Natural killer cell (primary cell): ENCODE results near the gene CNOT3. TPM values are rescaled to one million over a fixed set of nuclear protein-coding genes. Genes with fewer than 3 reads are reported as not detected.
A peak's percentile ranks its signal among the peaks of the same experiment; 100 is the strongest.

Experiments used
- ATAC-seq, 3 donors: fragments of 150-1000 bp in 2 of 3; fragments of 200-7000 bp in 1 of 3; cut with Tn5 transposase; 1 replicate in 1 of 3; 2 replicates in 2 of 3; pipeline ENCODE4 v1.10.0; 2021; ENCODE audit warnings: mild to moderate bottlenecking in 2 of 3, moderate library complexity in 2 of 3
- DNase-seq, 2 donors: peaks; one replicate each; pipeline versions ENCODE4 v3.0.0 to v3.0.0-alpha.2; 2013 to 2021; ENCODE audit warnings: mixed read lengths in 1 of 2
- H3K27ac ChIP-seq: one replicate; pipeline ENCODE4 v1.5.1; 2013; ENCODE audit warnings: mild to moderate bottlenecking, low read length
- H3K27me3 ChIP-seq: one replicate; pipeline ENCODE4 v1.6.1; 2013; ENCODE audit warnings: low read length; ENCODE audit not compliant: control insufficient read depth, insufficient read depth
- H3K36me3 ChIP-seq: one replicate; pipeline ENCODE4 v1.6.1; 2013; ENCODE audit warnings: low read length; ENCODE audit not compliant: control insufficient read depth, insufficient read depth
- H3K4me1 ChIP-seq: one replicate; pipeline ENCODE4 v1.6.1; 2013; ENCODE audit warnings: low read length; ENCODE audit not compliant: control insufficient read depth, insufficient read depth
- H3K4me3 ChIP-seq: one replicate; pipeline ENCODE4 v1.5.1; 2013; ENCODE audit warnings: low read length
- H3K9me3 ChIP-seq: one replicate; pipeline ENCODE4 v1.6.1; 2013; ENCODE audit warnings: low read length; ENCODE audit not compliant: control insufficient read depth, insufficient read depth
- H3K27ac Mint-ChIP-seq, 2 donors: one replicate each; pipeline ENCODE4 v1.8.0; 2022; ENCODE audit warnings: mild to moderate bottlenecking in 2 of 2, mixed read lengths in 2 of 2, moderate library complexity in 1 of 2
- H3K27me3 Mint-ChIP-seq, 2 donors: one replicate each; pipeline ENCODE4 v1.8.0; 2022; ENCODE audit warnings: low read depth in 2 of 2, mixed read lengths in 2 of 2
- H3K36me3 Mint-ChIP-seq: one replicate; pipeline ENCODE4 v1.8.0; 2022; ENCODE audit warnings: mixed read lengths
- H3K4me1 Mint-ChIP-seq, 2 donors: one replicate each; pipeline ENCODE4 v1.8.0; 2022; ENCODE audit warnings: mixed read lengths in 2 of 2
- H3K4me3 Mint-ChIP-seq: one replicate; pipeline ENCODE4 v1.8.0; 2022; ENCODE audit warnings: mild to moderate bottlenecking, moderate library complexity, mixed read lengths
- H3K9me3 Mint-ChIP-seq, 2 donors: one replicate each; pipeline ENCODE4 v1.8.0; 2022; ENCODE audit warnings: mixed read lengths in 2 of 2
- CTCF ChIP-seq: fragments of 200-600 bp; IDR thresholded peaks from one replicate; pipeline ENCODE4 v1.8.0; 2022; ENCODE audit warnings: antibody characterized with exemption
- WGBS: methylation state at CpG from one replicate; pipeline ENCODE4 v1.1.7; 2013; ENCODE audit warnings: missing lambda C conversion rate; ENCODE audit not compliant: insufficient coverage; 5-methylcytosine and 5-hydroxymethylcytosine counted together
- intact Hi-C: fragments of 100-400 bp; cut with micrococcal nuclease; formaldehyde crosslinking; loops from one replicate; pipeline ENCODE4 v1.14.2; 2022
- total RNA-seq, 4 donors: library from RNA; stranded (reverse); fragments of 120-200 nt in 1 of 4; gene quantifications; one replicate each; pipeline versions ENCODE4 v1.2.3 to v1.2.4, GENCODE V29; 2013 to 2022

The CNOT3 gene
- total RNA-seq, 3 donors from 2014 or later (not counting 1 experiment from before 2014, with no cell fraction given): 46.3 to 73.9 (median 51.7) TPM

GRCh38 chr19:54162241-54162805, 24.8 kb downstream of the CNOT3 start:
- peaks cover 5% of the 10 kb centered on the region for H3K36me3 ChIP-seq
- WGBS: 4% methylated on average over 34 of the region's 35 CpGs
- H3K9me3 ChIP-seq: no peaks in the 10 kb centered on the region
- peaks cover 62% of the 10 kb centered on the region for H3K4me1 ChIP-seq
- H3K27ac Mint-ChIP-seq: peak overlapping the region; percentile 46 to 58
- no peaks in the 10 kb centered on the region for H3K36me3 Mint-ChIP-seq
- TF ChIP-seq CTCF: no peak
- peak; percentile 31 to 48 (median 33) for ATAC-seq
- no peaks in the 10 kb centered on the region for H3K27me3 ChIP-seq
- H3K27ac ChIP-seq: no peak overlapping the region
- H3K27me3 Mint-ChIP-seq: no peaks in the 10 kb centered on the region
- intact Hi-C loops: no loop called here
- peak overlapping the region; percentile 90 for H3K4me3 Mint-ChIP-seq
- peaks cover 56 to 70% of the 10 kb centered on the region in 2 donors for H3K4me1 Mint-ChIP-seq
- H3K4me3 ChIP-seq: peak overlapping the region; percentile 35
- peak; percentile 74 to 84 for DNase-seq
- no peaks in the 10 kb centered on the region for H3K9me3 Mint-ChIP-seq

- H3K36me3 ChIP-seq: peaks cover 4% of the 10 kb centered on the region
- H3K27ac Mint-ChIP-seq: peak overlapping the region; percentile 46 to 58
These were observed 25.3 kb downstream of the CNOT3 start for GRCh38 chr19:54162884-54163283.

GRCh38 chr19:54164369-54165068, 27.0 kb downstream of the CNOT3 start:
- Histone ChIP-seq H3K4me1 (peaks cover 54% of the 10 kb centered on the region), H3K36me3 (no peaks in the 10 kb centered on the region), H3K9me3 (no peaks in the 10 kb centered on the region)

More at GRCh38 chr19:54162884-54163283, 25.3 kb downstream of the CNOT3 start:
- H3K4me3 ChIP-seq: no peak overlapping the region
- no peaks in the 10 kb centered on the region for H3K27me3 Mint-ChIP-seq
- WGBS: 72% methylated on average over 14 of the region's 14 CpGs
- H3K4me3 Mint-ChIP-seq: peak overlapping the region; percentile 90
- ATAC-seq (no peak), DNase-seq (no peak)
- no peaks in the 10 kb centered on the region for H3K9me3 Mint-ChIP-seq
- H3K27me3 ChIP-seq: no peaks in the 10 kb centered on the region
- intact Hi-C loops: no loop called here
- H3K27ac ChIP-seq: no peak overlapping the region
- H3K9me3 ChIP-seq: no peaks in the 10 kb centered on the region
- no peak for TF ChIP-seq CTCF
- no peaks in the 10 kb centered on the region for H3K36me3 Mint-ChIP-seq
- H3K4me1 Mint-ChIP-seq: peaks cover 56 to 70% of the 10 kb centered on the region in 2 donors
- H3K4me1 ChIP-seq: peaks cover 62% of the 10 kb centered on the region

More at GRCh38 chr19:54164369-54165068, 27.0 kb downstream of the CNOT3 start:
- TF ChIP-seq CTCF: no peak
- Mint-ChIP-seq H3K4me1 (peaks cover 40 to 64% of the 10 kb centered on the region in 2 donors), H3K36me3 (no peaks in the 10 kb centered on the region), H3K4me3 (peak overlapping the region; percentile 91), H3K9me3 (no peaks in the 10 kb centered on the region), H3K27ac (peak overlapping the region; percentile 19 to 56), H3K27me3 (no peaks in the 10 kb centered on the region)
- intact Hi-C loops: no loop called here
- peak overlapping the region; percentile 34 for H3K4me3 ChIP-seq
- 12% methylated on average over 37 of the region's 37 CpGs for WGBS
- peak; percentile 15 to 39 (median 32) for ATAC-seq
- no peak overlapping the region for H3K27ac ChIP-seq
- H3K27me3 ChIP-seq: no peaks in the 10 kb centered on the region
- DNase-seq: peak; percentile 68 to 70
